H7 (cell line): ENCODE measurements around the gene PPP2R1B. TPM values are rescaled to one million over a fixed set of nuclear protein-coding genes. Genes with fewer than 3 reads are reported as not detected.
A peak's percentile ranks its signal among the peaks of the same experiment; 100 is the strongest.

ENCODE experiments used
- DNase-seq: peaks from one replicate; pipeline ENCODE4 v3.0.0; 2012
- H3K27me3 ChIP-seq: 2 replicates; pipeline ENCODE4 v1.6.0; 2011; ENCODE audit warnings: mild to moderate bottlenecking, low read length; ENCODE audit not compliant: control insufficient read depth, insufficient read depth
- H3K36me3 ChIP-seq: replicated peaks from 2 replicates; pipeline ENCODE4 v1.5.1; 2011; ENCODE audit warnings: low read length; ENCODE audit not compliant: control insufficient read depth, insufficient read depth
- H3K4me3 ChIP-seq: 2 replicates; pipeline ENCODE4 v1.5.1; 2011; ENCODE audit warnings: low read depth, mild to moderate bottlenecking, control low read depth, low read length, moderate library complexity; ENCODE audit not compliant: insufficient read depth
- total RNA-seq: library from RNA; depleted of rRNA; stranded (reverse); fragments of >200 nt; shearing (Covaris generic); gene quantifications from 2 replicates; pipeline ENCODE4 v1.2.3, GENCODE V29; 2014

Gene PPP2R1B
- total RNA-seq, 1 experiment from 2014 or later: 58.9 TPM

- no peak for DNase-seq
- peaks cover 21% of the 10 kb centered on the region for H3K36me3 ChIP-seq
- H3K4me3 ChIP-seq: no peak overlapping the region
- no peaks in the 10 kb centered on the region for H3K27me3 ChIP-seq
Observed at GRCh38 chr11:111745719-111746504, 20.3 kb downstream of the PPP2R1B start.

- DNase-seq: no peak
- Histone ChIP-seq H3K27me3 (no peaks in the 10 kb centered on the region), H3K36me3 (peaks cover 20% of the 10 kb centered on the region), H3K4me3 (no peak overlapping the region)
Observed at GRCh38 chr11:111743700-111744099, 22.5 kb downstream of the PPP2R1B start.

DNA sequence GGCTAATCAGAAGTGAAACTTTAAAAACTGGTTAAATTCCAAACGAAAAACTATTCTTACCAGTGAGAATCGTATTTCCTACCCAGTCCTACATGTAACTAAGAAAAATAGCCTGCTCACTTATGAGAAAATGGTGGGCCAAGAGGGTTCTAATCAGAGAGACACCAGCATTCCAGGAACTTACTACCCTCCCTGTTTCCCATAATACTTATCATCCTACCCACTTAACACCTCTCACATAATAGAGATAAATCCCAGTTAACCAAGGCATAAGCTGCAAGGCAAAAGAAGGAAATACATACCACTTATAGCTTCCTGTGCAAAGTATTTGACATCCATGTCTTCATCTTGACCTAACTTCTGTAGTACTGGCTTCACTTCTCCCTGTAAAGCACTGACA is 24.4 kb downstream of the PPP2R1B start:
- Histone ChIP-seq H3K27me3 (no peaks in the 10 kb centered on the region), H3K36me3 (peaks cover 13% of the 10 kb centered on the region), H3K4me3 (no peak overlapping the region)
- no peak for DNase-seq

DNA sequence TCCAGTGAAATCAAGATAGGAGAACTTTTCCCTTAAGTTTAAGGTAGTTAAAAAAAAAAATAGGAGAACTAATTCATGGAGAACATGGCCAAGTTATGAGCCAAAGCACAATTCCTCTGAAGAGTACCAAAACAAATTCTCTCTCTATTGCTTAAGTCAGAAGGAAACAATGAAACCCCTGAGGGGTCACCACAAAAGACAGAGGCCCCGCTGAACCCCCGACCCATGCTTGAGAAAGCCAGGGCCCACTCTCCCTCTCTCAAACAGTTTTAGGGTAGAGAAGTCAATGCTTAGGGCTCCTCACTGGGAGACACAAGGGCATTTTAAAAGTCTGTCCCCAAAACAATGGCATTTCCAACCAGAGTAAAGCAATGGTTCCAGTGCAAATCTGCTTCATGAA is 26.9 kb downstream of the PPP2R1B start:
- Histone ChIP-seq H3K36me3 (peaks cover 8% of the 10 kb centered on the region), H3K27me3 (no peaks in the 10 kb centered on the region), H3K4me3 (no peak overlapping the region)
- peak; percentile 61 for DNase-seq

DNA sequence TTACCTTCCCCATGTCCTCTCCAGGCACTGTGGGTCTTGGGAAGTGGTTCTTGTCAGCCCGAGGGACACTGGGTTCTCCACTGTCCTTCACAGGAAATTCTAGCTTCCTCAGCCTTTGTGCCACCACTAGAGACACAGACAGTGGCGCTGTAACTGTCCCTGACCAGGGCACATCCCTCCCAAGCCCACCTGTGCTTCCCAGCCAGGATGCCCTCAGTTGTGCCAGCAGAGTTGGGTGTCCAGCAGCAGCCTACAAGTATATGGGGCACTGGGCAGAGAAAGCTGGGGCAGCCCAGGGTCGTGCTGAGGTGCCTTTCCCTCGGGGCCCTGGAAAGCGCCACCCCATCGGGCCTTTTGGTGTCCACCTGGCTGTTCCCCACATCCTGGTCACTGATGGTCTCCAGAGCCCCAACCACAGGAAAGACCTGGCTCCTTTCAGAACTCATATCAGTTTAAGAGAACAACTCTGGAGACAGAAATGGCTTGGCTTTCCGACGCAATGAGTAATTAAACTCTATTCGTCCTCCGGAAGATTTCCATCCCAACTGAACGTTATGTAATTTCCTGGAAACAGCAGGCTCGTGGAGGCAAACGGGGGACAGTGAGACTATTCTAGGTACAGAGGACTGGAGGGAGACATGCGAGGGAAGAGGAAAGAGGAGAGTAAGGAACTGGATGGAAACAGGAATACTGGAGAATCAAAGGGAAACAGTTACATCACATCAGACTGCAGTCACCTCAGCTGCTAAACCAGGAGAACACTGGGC is 28.6 kb downstream of the PPP2R1B start:
- peaks cover 5% of the 10 kb centered on the region for H3K36me3 ChIP-seq
- H3K27me3 ChIP-seq: no peaks in the 10 kb centered on the region
- H3K4me3 ChIP-seq: no peak overlapping the region
- no peak for DNase-seq

DNA sequence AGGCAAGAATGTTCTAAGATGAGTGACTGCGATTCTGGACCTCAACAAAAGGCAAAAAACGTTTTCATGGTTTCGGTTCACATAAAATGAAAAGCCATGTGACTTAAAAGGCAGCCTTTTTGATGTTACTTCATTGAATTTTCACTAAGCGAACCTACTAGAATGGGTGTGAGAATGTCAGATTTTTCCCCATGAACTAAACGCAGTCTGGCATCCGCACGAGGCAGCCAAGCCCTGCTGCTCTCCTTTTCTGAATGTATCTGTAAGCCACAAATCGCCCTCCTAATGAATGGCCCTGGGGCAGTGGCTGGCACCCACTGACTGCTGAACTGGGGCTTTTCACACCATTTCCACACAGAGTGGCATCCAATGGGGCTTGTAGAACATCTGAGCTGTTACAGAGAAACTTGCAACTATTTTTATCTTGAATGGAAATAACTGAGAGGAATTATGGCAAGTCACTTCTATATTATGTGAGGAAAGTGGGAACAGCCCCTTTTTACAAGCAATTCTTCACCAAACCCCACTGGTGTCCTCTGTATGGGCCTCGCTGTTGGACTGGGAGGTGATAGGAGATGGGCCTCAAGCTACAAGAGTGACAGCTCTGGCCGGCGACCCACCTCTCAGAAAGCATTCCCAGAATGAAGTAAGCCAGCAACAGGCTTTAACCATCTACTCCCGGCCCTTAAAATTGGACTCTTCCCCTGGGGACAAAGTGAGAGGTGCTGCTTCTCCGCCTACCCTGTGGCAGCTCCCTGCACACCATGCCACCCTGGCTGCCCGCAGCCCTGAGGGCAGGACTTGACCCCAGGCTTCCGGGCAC is 29.4 kb downstream of the PPP2R1B start:
- Histone ChIP-seq H3K4me3 (no peak overlapping the region), H3K36me3 (peaks cover 3% of the 10 kb centered on the region), H3K27me3 (no peaks in the 10 kb centered on the region)
- DNase-seq: no peak

DNA sequence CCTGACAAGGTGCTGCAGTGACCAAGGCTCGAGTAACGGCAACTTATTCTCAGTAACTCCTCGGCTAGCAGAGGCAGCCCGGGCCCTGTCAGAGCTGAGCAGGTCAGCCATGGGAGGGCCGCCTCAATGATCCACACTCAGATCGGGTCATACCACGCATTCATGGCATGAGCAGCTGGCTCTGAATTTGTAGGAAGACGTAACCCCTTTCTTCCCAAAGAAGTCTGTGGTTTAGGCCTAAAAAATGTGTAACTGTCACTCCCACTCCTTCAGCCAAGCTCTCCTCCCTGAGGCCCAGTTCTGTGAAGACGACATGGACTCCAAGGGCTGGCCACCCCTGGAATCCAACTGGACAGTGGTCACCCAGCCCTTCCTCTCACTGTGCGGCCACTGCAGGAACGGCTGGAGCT is 30.0 kb downstream of the PPP2R1B start:
- no peaks in the 10 kb centered on the region for H3K27me3 ChIP-seq
- no peak overlapping the region for H3K4me3 ChIP-seq
- peaks cover 2% of the 10 kb centered on the region for H3K36me3 ChIP-seq
- no peak for DNase-seq

- H3K4me3 ChIP-seq: no peak overlapping the region
- H3K27me3 ChIP-seq: no peaks in the 10 kb centered on the region
- H3K36me3 ChIP-seq: no peaks in the 10 kb centered on the region; the same call in none of the 2 replicates
- no peak for DNase-seq
Observed at GRCh38 chr11:111735262-111736116, 30.7 kb downstream of the PPP2R1B start.

DNA sequence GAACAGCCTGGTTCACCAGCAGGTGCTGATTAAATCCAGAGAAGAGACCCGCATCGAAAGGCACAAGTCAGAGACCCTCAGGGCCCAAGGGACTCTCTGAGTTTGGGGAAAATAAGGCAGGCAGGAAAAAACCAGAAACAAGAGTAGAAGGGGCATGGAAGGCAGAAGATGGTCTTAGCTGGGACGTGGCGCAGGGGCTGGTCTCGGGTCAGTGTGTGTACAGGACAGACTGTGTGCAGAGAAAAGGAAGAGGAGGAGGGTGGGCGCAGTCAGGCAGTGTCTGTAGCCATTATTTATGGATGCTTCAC is 31.3 kb downstream of the PPP2R1B start:
- no peaks in the 10 kb centered on the region; the same call in none of the 2 replicates for H3K36me3 ChIP-seq
- DNase-seq: no peak
- no peak overlapping the region for H3K4me3 ChIP-seq
- no peaks in the 10 kb centered on the region for H3K27me3 ChIP-seq

- no peak overlapping the region for H3K4me3 ChIP-seq
Observed at GRCh38 chr11:111734101-111734953, 31.9 kb downstream of the PPP2R1B start.

DNA sequence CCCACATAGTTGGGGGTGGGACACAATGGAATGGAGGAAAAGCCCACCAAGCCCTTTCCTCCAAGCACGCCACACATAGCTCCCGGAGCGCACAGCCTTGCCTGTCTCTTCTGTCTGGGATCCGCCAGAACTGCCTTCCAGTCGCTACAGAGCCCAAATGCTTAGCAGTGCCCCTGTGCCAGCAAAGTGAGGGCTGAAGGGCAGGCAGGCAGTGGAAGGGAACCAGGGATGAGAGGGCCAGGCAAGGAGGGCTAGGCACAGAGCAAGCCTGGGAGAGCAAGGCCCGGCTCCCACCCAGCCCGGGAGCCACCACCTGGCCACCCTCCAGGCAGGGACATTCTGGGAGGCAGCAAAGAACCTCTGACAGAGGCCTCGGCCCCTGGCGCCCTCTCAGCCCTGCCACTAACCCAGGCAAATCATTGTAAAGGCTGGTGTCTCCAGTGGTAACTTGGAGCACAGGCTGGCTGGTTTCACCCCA is 32.5 kb downstream of the PPP2R1B start:
- Histone ChIP-seq H3K4me3 (no peak overlapping the region), H3K36me3 (no peaks in the 10 kb centered on the region; the same call in none of the 2 replicates), H3K27me3 (no peaks in the 10 kb centered on the region)
- DNase-seq: peak; percentile 65

More at GRCh38 chr11:111734101-111734953, 31.9 kb downstream of the PPP2R1B start:
- no peak for DNase-seq
- Histone ChIP-seq H3K27me3 (no peaks in the 10 kb centered on the region), H3K36me3 (no peaks in the 10 kb centered on the region; the same call in none of the 2 replicates)

DNA sequence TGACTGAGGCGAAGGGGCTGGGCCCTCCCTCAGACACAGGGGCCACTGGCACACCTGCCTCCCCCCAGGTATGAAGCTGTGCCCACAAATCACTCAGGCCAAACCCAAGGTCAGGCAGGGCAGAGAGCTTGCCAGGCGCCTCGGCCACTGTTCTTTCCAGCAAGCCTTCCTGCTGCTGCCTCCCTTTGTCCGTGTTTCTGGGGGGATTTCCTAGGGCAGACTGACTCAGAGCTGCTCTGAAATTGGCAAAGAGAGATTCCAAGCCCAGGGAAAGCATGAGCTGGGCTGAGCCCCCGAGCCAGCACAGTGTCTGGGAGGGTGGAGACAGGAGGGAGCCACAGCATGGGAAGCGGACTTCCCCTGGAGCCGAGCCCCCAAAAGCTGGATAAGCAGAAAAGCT is 33.2 kb downstream of the PPP2R1B start:
- H3K36me3 ChIP-seq: no peaks in the 10 kb centered on the region; the same call in none of the 2 replicates
- H3K4me3 ChIP-seq: no peak overlapping the region
- H3K27me3 ChIP-seq: no peaks in the 10 kb centered on the region
- DNase-seq: peak; percentile 63

DNA sequence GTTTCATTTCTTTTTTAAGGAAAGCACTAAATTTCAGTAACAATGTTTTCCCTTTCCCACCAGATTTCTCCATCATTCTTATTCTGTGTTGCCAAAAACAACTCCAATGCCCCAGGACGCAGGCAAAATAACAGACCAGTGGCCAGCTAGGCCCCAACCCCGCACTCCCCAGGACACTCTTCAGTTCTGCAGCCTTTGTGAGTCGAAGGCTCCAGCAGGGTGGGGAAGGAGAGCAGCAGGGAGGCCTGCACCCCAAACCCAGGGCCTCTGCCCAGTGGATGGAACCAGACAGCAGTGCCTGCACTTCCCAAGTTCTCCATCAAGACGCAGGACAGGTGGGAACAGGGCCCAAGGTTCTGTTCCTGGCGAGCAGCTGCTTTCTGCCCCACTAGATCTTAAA is 34.4 kb downstream of the PPP2R1B start:
- DNase-seq: no peak
- Histone ChIP-seq H3K4me3 (no peak overlapping the region), H3K27me3 (no peaks in the 10 kb centered on the region), H3K36me3 (no peaks in the 10 kb centered on the region; the same call in none of the 2 replicates)
